HEK293 (cell line): ENCODE measurements around the gene NELL1.

Experiments used
- CTCF ChIA-PET: fragments of 350-600 bp; formaldehyde crosslinking; extraction: SDS; loops from one replicate; lab custom pipeline; 2021; ENCODE audit warnings: antibody characterized with exemption; lab: Yijun Ruan, JAX
- POLR2A ChIA-PET: fragments of 300-600 bp; formaldehyde crosslinking; extraction: SDS; loops from one replicate; lab custom pipeline; 2020; ENCODE audit warnings: antibody characterized with exemption, inconsistent platforms; lab: Yijun Ruan, JAX
- H3K27ac ChIP-seq: fragments of 200-500 bp; sonication (Bioruptor generic); 2 replicates; pipeline ENCODE4 v1.5.1; 2014; ENCODE audit warnings: low read depth, low read length, control low read depth, inconsistent platforms; ENCODE audit errors: extremely low read depth
- H3K36me3 ChIP-seq, 2 experiments: fragments of 200-500 bp in 1 of 2; sonication (Bioruptor generic) in 1 of 2; 1 replicate in 1 of 2; 2 replicates in 1 of 2; pipeline ENCODE4 v1.5.1; 2014 to 2017; ENCODE audit warnings: inconsistent platforms in 2 of 2, low read length in 2 of 2; ENCODE audit not compliant: control insufficient read depth in 2 of 2, insufficient read depth in 1 of 2
- H3K4me1 ChIP-seq: fragments of 200-500 bp; sonication (Bioruptor generic); 2 replicates; pipeline ENCODE4 v1.5.1; 2014; ENCODE audit warnings: mild to moderate bottlenecking, low read length, inconsistent platforms; ENCODE audit not compliant: control insufficient read depth, insufficient read depth
- H3K4me3 ChIP-seq: 2 replicates; pipeline ENCODE4 v1.5.1; 2011; ENCODE audit warnings: low read depth, mild to moderate bottlenecking, control low read depth, low read length, moderate library complexity
- H3K9me3 ChIP-seq: fragments of 200-500 bp; sonication (Bioruptor generic); 2 replicates; pipeline ENCODE4 v1.5.1; 2014; ENCODE audit warnings: low read depth, low read length, inconsistent platforms; ENCODE audit not compliant: control insufficient read depth, insufficient read depth
- GLIS1 ChIP-seq: fragments of 450-650 bp; formaldehyde crosslinking; IDR thresholded peaks from 2 replicates; pipeline ENCODE4 v1.5.1; 2016; ENCODE audit warnings: missing biosample characterization, missing genetic modification characterization
- HIC1 ChIP-seq: fragments of 450-650 bp; formaldehyde crosslinking; IDR thresholded peaks from 2 replicates; pipeline ENCODE4 v1.5.1; 2016; ENCODE audit warnings: missing biosample characterization, missing genetic modification characterization
- HOXA7 ChIP-seq: sonication (generic); formaldehyde crosslinking; IDR thresholded peaks from 2 replicates; pipeline ENCODE4 v1.8.1; 2022; ENCODE audit warnings: missing genetic modification reagents, borderline replicate concordance
- KLF10 ChIP-seq: fragments of 450-650 bp; IDR thresholded peaks from 2 replicates; pipeline ENCODE4 v1.5.1; 2018; ENCODE audit warnings: missing biosample characterization, mild to moderate bottlenecking, missing genetic modification characterization
- PRDM1 ChIP-seq: fragments of 450-650 bp; formaldehyde crosslinking; IDR thresholded peaks from 2 replicates; pipeline ENCODE4; 2016; ENCODE audit warnings: missing biosample characterization, missing genetic modification characterization
- SP7 ChIP-seq: fragments of 450-650 bp; formaldehyde crosslinking; IDR thresholded peaks from 2 replicates; pipeline ENCODE4 v1.5.1; 2016; ENCODE audit warnings: missing biosample characterization, missing genetic modification characterization
- ZBTB21 ChIP-seq: fragments of 450-650 bp; formaldehyde crosslinking; IDR thresholded peaks from 2 replicates; pipeline ENCODE4 v1.5.1; 2017; ENCODE audit warnings: missing biosample characterization, missing genetic modification characterization
- ZFHX2 ChIP-seq: fragments of 450-650 bp; formaldehyde crosslinking; conservative IDR thresholded peaks from 2 replicates; pipeline ENCODE4 v1.5.1; 2016; ENCODE audit warnings: missing biosample characterization, missing genetic modification characterization
- ZIC2 ChIP-seq: fragments of 450-650 bp; formaldehyde crosslinking; IDR thresholded peaks from 2 replicates; pipeline ENCODE4 v1.5.1; 2016; ENCODE audit warnings: missing biosample characterization, missing genetic modification characterization
- ZNF114 ChIP-seq: fragments of 450-650 bp; formaldehyde crosslinking; IDR thresholded peaks from 2 replicates; pipeline ENCODE4 v1.5.0; 2017; ENCODE audit warnings: missing biosample characterization, missing genetic modification characterization
- ZNF223 ChIP-seq: fragments of 450-650 bp; formaldehyde crosslinking; IDR thresholded peaks from 2 replicates; pipeline ENCODE4 v1.5.1; 2016; ENCODE audit warnings: missing biosample characterization, missing genetic modification characterization
- ZNF292 ChIP-seq: fragments of 450-650 bp; formaldehyde crosslinking; IDR thresholded peaks from 2 replicates; pipeline ENCODE4 v1.5.1; 2016; ENCODE audit warnings: low read depth, missing biosample characterization, missing genetic modification characterization, borderline replicate concordance
- ZNF529 ChIP-seq: fragments of 450-650 bp; formaldehyde crosslinking; IDR thresholded peaks from 2 replicates; pipeline ENCODE4 v1.5.1; 2017; ENCODE audit warnings: missing genetic modification characterization, missing biosample characterization; ENCODE audit not compliant: insufficient replicate concordance
- ZNF558 ChIP-seq: fragments of 450-650 bp; formaldehyde crosslinking; IDR thresholded peaks from 2 replicates; pipeline ENCODE4 v1.5.1; 2016; ENCODE audit warnings: missing biosample characterization, missing genetic modification characterization
- ZNF621 ChIP-seq: fragments of 450-650 bp; formaldehyde crosslinking; IDR thresholded peaks from 2 replicates; pipeline ENCODE4 v1.5.1; 2017; ENCODE audit warnings: missing biosample characterization, missing genetic modification characterization
- ZNF639 ChIP-seq: fragments of 450-650 bp; formaldehyde crosslinking; IDR thresholded peaks from 2 replicates; pipeline ENCODE4 v1.5.1; 2016; ENCODE audit warnings: missing biosample characterization, missing genetic modification characterization
- ZNF658 ChIP-seq: fragments of 450-650 bp; formaldehyde crosslinking; IDR thresholded peaks from 2 replicates; pipeline ENCODE4; 2016; ENCODE audit warnings: missing biosample characterization, missing genetic modification characterization
- ZNF747 ChIP-seq: fragments of 450-650 bp; formaldehyde crosslinking; IDR thresholded peaks from 2 replicates; pipeline ENCODE4 v1.5.1; 2016; ENCODE audit warnings: missing biosample characterization, missing genetic modification characterization
- ZNF76 ChIP-seq: fragments of 450-650 bp; formaldehyde crosslinking; IDR thresholded peaks from 2 replicates; pipeline ENCODE4; 2016; ENCODE audit warnings: low read depth, missing biosample characterization, missing genetic modification characterization, borderline replicate concordance
- ZNF777 ChIP-seq: fragments of 450-650 bp; formaldehyde crosslinking; IDR thresholded peaks from 2 replicates; pipeline ENCODE4 v1.5.1; 2017; ENCODE audit warnings: missing biosample characterization, missing genetic modification characterization, borderline replicate concordance
- ZNF785 ChIP-seq: fragments of 450-650 bp; formaldehyde crosslinking; IDR thresholded peaks from 2 replicates; pipeline ENCODE4 v1.5.1; 2016; ENCODE audit warnings: missing biosample characterization, missing genetic modification characterization
- TF ChIP-seq, protein P1 (sequence below): fragments of 450-650 bp; formaldehyde crosslinking; IDR thresholded peaks from 2 replicates; pipeline ENCODE4 v1.5.1; 2017; ENCODE audit warnings: missing biosample characterization, mild to moderate bottlenecking, missing genetic modification characterization, moderate library complexity
- TF ChIP-seq, protein P2 (sequence below): fragments of 450-650 bp; formaldehyde crosslinking; IDR thresholded peaks from 2 replicates; pipeline ENCODE4 v1.5.1; 2016; ENCODE audit warnings: missing biosample characterization, missing genetic modification characterization

The NELL1 gene

DNA sequence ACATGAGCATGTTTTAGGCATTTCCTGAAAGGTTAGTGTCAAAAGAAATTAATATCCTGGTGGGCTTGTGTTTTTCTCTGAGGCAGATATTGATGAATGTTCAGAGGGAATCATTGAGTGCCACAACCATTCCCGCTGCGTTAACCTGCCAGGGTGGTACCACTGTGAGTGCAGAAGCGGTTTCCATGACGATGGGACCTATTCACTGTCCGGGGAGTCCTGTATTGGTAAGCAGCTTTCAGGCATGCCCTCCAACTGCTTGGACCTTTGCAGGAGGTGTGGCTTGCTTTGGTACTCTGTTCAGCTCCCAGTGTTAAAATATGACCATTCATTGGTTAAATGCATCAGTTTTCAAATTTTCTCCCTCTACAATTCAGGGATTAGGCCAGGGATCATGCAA is 864.9 kb downstream of the NELL1 start (continued):
- TF ChIP-seq ZNF658 (tag by site-specific recombination), result no peak
- TF ChIP-seq ZNF223 (tag by site-specific recombination), result no peak
- no peak for TF ChIP-seq ZNF785 (tag by site-specific recombination)
- no peak for TF ChIP-seq ZNF558 (tag by site-specific recombination)
- no peak for TF ChIP-seq HIC1 (tag by site-specific recombination)

- Histone ChIP-seq H3K4me1 (no peaks in the 10 kb centered on the region), H3K4me3 (no peak overlapping the region), H3K9me3 (no peaks in the 10 kb centered on the region), H3K36me3 (no peaks in the 10 kb centered on the region), H3K27ac (no peak overlapping the region)
- POLR2A ChIA-PET, result no interaction called here
- CTCF ChIA-PET, result no interaction called here
- TF ChIP-seq ZNF114 (tag by site-specific recombination) (no peak), ZIC2 (no peak), ZNF76 (tag by site-specific recombination) (no peak), ZBTB21 (tag by site-specific recombination) (no peak)
- TF ChIP-seq, protein P1, sequence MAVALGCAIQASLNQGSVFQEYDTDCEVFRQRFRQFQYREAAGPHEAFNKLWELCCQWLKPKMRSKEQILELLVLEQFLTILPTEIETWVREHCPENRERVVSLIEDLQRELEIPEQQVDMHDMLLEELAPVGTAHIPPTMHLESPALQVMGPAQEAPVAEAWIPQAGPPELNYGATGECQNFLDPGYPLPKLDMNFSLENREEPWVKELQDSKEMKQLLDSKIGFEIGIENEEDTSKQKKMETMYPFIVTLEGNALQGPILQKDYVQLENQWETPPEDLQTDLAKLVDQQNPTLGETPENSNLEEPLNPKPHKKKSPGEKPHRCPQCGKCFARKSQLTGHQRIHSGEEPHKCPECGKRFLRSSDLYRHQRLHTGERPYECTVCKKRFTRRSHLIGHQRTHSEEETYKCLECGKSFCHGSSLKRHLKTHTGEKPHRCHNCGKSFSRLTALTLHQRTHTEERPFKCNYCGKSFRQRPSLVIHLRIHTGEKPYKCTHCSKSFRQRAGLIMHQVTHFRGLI (tag by site-specific recombination), result no peak
Observed at GRCh38 chr11:21537980-21538379, 868.6 kb downstream of the NELL1 start.

GRCh38 chr11:21541187-21541751 is 871.9 kb downstream of the NELL1 start:
- POLR2A ChIA-PET, result no interaction called here
- TF ChIP-seq PRDM1 (tag by site-specific recombination) (no peak), ZNF621 (tag by site-specific recombination) (no peak), ZNF292 (tag by site-specific recombination) (no peak)
- TF ChIP-seq, all 188 proteins: peak for 0
- CTCF ChIA-PET, result interaction anchor here (0.6 to 1.0 kb wide), 2 partner anchors 11 to 461 kb away, joined by 3 read pairs; no protein-coding TSS in a partner anchor

GRCh38 chr11:21543901-21544300 is 874.5 kb downstream of the NELL1 start:
- no peak overlapping the region for H3K27ac ChIP-seq
- TF ChIP-seq ZNF747 (tag by site-specific recombination) (no peak), ZNF76 (tag by site-specific recombination) (no peak), ZNF639 (tag by site-specific recombination) (no peak), ZNF658 (tag by site-specific recombination) (no peak), ZNF621 (tag by site-specific recombination) (no peak), KLF10 (tag by site-specific recombination) (no peak), GLIS1 (no peak), ZNF777 (tag by site-specific recombination) (no peak), ZNF114 (tag by site-specific recombination) (no peak), ZFHX2 (tag by site-specific recombination) (no peak), HOXA7 (CRISPR knock-in tag) (no peak), SP7 (tag by site-specific recombination) (no peak), ZNF529 (no peak)
- TF ChIP-seq, protein P2, sequence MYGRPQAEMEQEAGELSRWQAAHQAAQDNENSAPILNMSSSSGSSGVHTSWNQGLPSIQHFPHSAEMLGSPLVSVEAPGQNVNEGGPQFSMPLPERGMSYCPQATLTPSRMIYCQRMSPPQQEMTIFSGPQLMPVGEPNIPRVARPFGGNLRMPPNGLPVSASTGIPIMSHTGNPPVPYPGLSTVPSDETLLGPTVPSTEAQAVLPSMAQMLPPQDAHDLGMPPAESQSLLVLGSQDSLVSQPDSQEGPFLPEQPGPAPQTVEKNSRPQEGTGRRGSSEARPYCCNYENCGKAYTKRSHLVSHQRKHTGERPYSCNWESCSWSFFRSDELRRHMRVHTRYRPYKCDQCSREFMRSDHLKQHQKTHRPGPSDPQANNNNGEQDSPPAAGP (tag by site-specific recombination), result no peak
- ChIA-PET CTCF (no interaction called here), POLR2A (no interaction called here)
- H3K36me3 ChIP-seq, result no peaks in the 10 kb centered on the region
- no peaks in the 10 kb centered on the region for H3K4me1 ChIP-seq
- no peaks in the 10 kb centered on the region for H3K9me3 ChIP-seq
- H3K4me3 ChIP-seq, result no peak overlapping the region

More at GRCh38 chr11:21541187-21541751, 871.9 kb downstream of the NELL1 start:
- Histone ChIP-seq H3K4me1 (no peaks in the 10 kb centered on the region), H3K27ac (no peak overlapping the region), H3K4me3 (no peak overlapping the region), H3K36me3 (no peaks in the 10 kb centered on the region), H3K9me3 (no peaks in the 10 kb centered on the region)
